GM10266 (cell line): Measurements from ENCODE around the gene PACRG.

Experiments used
- DNase-seq: peaks from one replicate; pipeline ENCODE4 v3.0.0; 2012; ENCODE audit errors: extremely low spot score
- CTCF ChIP-seq: IDR thresholded peaks from 2 replicates; pipeline ENCODE4 v1.5.1; 2012; ENCODE audit warnings: mild to moderate bottlenecking, low read depth; ENCODE audit not compliant: control insufficient read depth, insufficient read depth; ENCODE audit errors: missing control alignments

PACRG gene

GRCh38 chr6:163331245-163331644 is 603.5 kb downstream of the PACRG start:
- no peak for DNase-seq
- TF ChIP-seq CTCF, result no peak

GRCh38 chr6:163332575-163332974 is 604.8 kb downstream of the PACRG start:
- DNase-seq, result no peak
- TF ChIP-seq CTCF, result no peak

- no peak for DNase-seq
- no peak for TF ChIP-seq CTCF
Observed at GRCh38 chr6:163333038-163333437, 605.3 kb downstream of the PACRG start.

- DNase-seq, result no peak
- no peak for TF ChIP-seq CTCF
Observed at GRCh38 chr6:163333701-163334663, 606.2 kb downstream of the PACRG start.

GRCh38 chr6:163335056-163335455 is 607.3 kb downstream of the PACRG start:
- no peak for DNase-seq
- no peak for TF ChIP-seq CTCF

- TF ChIP-seq CTCF, result no peak
- DNase-seq, result no peak
Observed at GRCh38 chr6:163335671-163336545, 608.1 kb downstream of the PACRG start.
